ENCODE results near the gene SMG1. TPM values are rescaled to one million over a fixed set of nuclear protein-coding genes. Genes with fewer than 3 reads are reported as not detected.
"Not testable (repeated sequence)": the region's sequence is repeated elsewhere in the genome, so short reads cannot be mapped to it uniquely, and the experiment has no call there.

The SMG1 gene
- total and polyA plus RNA-seq, 2 of the 13 experiments (the other 11 are each of a cell fraction or from before 2014, with no cell fraction given) = 48.7 to 53.7 TPM

- Histone ChIP-seq H3K4me1 (ENCODE audit: insufficient read depth, low read length) (peaks cover 18% of the 10 kb centered on the region), H3K4me2 (ENCODE audit: low read depth, low read length) (0 out of 2 replicates have a peak overlapping the region, but pooled peaks have one; percentile 24), H3K4me3 (replicated peaks in 1 of 3; ENCODE audit: insufficient read depth in 1 of 3, low read depth in 2 of 3, low read length in 3 of 3) (peak overlapping the region in 1 of 3 experiments; percentile 13; a peak in 1 of 6 replicates)
- H3K36me3 ChIP-seq (replicated peaks in 1 of 2; ENCODE audit: control insufficient read depth in 1 of 2, insufficient read depth in 2 of 2, low read length in 2 of 2); in situ Hi-C loops (cut with HindIII; ENCODE audit: extremely low pct_ligation_motif_present, low pct_unique_long_range_greater_than_20kb); H3K79me2 ChIP-seq (ENCODE audit: insufficient read depth, low read length); intact Hi-C loops (cut with micrococcal nuclease; ENCODE audit: unreplicated experiment); DNase-seq (ENCODE audit: low spot score); BruUV-seq (replicated peaks); H3K27me3 ChIP-seq (ENCODE audit: control insufficient read depth in 1 of 2, insufficient read depth in 2 of 2, low read length in 2 of 2); H3K9ac ChIP-seq (ENCODE audit: insufficient read depth, low read depth, low read length); H2AFZ ChIP-seq (ENCODE audit: low read length); POLR2A ChIA-PET; H3K9me3 ChIP-seq (ENCODE audit: low read length); H4K20me1 ChIP-seq (ENCODE audit: insufficient read depth, low read length); H3K27ac ChIP-seq (ENCODE audit: extremely low read length, insufficient read depth, low read length): not testable (repeated sequence)
- ATAC-seq (peak; percentile 84), FAIRE-seq (peak; percentile 99)
- CTCF ChIA-PET (ENCODE audit: low intra/inter-chr PET ratio, low total read pairs) = interaction anchor here (1.7 kb wide), 1 partner anchor 838 kb away, joined by 9 read pairs; no protein-coding TSS in a partner anchor
- WGBS (ENCODE audit: low lambda C conversion rate) = 16% methylated on average over 20 of the region's 21 CpGs
- TF ChIP-seq RAD21 (CRISPR knock-in tag; IDR thresholded peaks at IDR 0.05) (peak; percentile 72), CTCF (CRISPR knock-in tag; IDR thresholded peaks at IDR 0.05) (peak; percentile 89), STAG1 (CRISPR knock-in tag; IDR thresholded peaks at IDR 0.05) (peak; percentile 89), ZSCAN25 (CRISPR knock-in tag; IDR thresholded peaks at IDR 0.05) (peak; percentile 87), PCBP1 (IDR thresholded peaks at IDR 0.05; ENCODE audit: borderline replicate concordance, low read depth, low read length) (0 out of 2 replicates have a peak, but pooled peaks have one; percentile 37), YEATS2 (CRISPR knock-in tag; IDR thresholded peaks at IDR 0.05; ENCODE audit: borderline replicate concordance) (0 out of 2 replicates have a peak, but pooled peaks have one; percentile 21), SMC3 (IDR thresholded peaks at IDR 0.05; ENCODE audit: low read length) (peak; percentile 45), HNRNPK (IDR thresholded peaks at IDR 0.05; ENCODE audit: low read depth, low read length, poor library complexity, severe bottlenecking) (peak; percentile 63), ZNF547 (CRISPR knock-in tag; IDR thresholded peaks at IDR 0.05) (0 out of 2 replicates have a peak, but pooled peaks have one; percentile 27)
Measured at GRCh38 chr16:18759598-18760520, 166.3 kb downstream of the SMG1 start.
